ENCODE results near the gene RILPL2.
A peak's percentile ranks its signal among the peaks of the same experiment; 100 is the strongest.
"Not testable (repeated sequence)": the region's sequence is repeated elsewhere in the genome, so short reads cannot be mapped to it uniquely, and the experiment has no call there.

Gene RILPL2, protein sequence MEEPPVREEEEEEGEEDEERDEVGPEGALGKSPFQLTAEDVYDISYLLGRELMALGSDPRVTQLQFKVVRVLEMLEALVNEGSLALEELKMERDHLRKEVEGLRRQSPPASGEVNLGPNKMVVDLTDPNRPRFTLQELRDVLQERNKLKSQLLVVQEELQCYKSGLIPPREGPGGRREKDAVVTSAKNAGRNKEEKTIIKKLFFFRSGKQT

DNA sequence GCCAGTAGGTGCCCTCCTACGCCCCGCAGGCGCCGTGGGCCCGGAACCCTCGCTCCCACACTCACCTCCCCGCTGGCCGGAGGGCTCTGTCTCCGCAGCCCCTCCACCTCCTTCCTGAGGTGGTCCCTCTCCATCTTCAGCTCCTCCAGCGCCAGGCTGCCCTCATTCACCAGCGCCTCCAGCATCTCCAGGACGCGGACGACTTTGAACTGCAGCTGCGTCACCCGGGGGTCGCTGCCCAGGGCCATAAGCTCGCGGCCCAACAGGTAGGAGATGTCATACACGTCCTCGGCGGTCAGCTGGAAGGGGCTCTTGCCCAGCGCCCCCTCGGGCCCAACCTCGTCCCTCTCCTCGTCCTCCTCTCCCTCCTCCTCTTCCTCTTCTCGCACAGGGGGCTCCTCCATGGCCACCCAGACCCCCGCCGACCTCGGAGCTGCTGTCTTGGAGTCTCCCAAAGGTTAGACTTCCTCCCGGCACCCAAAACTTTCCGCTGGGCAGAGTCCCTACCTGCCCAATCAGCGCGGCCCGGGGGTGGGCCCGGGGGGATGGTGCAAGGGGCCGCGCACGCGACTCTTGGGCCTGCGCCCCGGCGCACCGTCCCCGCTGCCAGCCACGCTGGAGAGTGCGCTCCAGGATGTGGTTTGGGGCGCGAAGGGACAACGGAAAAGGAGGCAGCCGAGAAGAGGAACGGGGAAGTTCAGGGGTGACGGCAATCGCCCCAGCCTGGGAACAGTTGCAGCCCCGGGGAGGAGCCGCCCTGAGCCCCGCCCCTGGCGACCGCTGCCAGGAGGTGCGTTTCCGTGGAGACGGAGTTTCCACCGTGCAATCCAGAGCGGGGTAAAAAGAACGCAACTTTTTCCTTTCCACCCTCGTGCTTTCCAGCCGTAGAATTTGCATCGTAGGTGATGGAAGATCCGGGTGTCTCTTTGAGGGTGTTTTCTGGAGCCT, at the start of gene RILPL2:
Gene RILPL2, minus strand, starts transcription at position 668 of the 948 bp plus-strand sequence. Its CDS starts 264 bp downstream, at position 404.
- DNase-seq = peak; percentile 86

DNA sequence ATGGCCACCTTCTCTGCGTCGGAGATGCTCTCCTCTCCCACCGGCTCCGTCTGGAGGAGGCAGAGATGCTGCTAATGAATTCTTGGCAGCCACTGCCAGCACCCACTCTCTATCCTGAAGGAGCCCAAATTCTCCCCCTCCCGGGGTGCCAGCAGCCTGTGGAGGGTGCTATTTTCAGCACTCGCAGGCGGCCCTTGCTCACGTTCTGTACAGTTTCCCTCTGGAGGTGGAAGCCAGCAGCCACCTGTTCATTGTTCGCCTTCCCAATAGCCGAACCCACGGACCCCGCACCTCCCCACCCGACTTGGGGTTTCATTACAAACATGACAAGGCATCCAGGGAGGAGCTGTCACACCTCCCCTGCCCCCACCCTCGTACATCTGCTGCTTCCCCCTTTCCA, 49.3 kb upstream of the RILPL2 start:
- no peak for DNase-seq

DNA sequence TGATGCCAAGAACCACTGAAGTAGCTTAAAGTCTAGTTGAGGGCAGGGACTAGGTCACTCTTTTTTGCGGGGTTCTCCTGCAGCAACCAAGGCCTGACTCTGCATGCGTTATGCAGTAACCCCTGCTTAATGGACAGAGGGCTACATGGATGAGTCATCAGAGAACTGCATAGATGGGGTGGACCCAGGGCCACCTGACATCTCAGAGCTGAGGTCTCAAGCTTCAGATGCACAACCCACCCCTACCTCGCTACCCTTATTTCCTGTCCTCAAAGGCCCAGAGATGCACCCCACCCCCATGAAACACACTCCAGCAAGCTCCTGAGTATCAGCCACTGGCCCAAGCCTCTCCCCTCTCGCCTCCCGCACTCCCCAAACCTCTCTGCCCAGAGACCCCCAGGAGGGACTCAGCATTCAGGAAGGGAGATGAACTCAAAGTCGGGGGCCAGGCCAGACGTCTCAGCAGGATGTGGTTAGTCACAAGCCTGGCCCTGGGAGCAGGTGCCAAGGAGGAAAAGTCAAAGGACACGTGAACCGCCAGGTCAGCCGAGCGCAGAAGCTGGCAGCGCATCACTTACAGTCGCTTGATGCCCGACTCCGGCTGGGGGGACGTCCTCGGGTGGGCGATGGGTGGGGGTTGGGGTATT, 47.2 kb upstream of the RILPL2 start:
- no peak for DNase-seq

DNA sequence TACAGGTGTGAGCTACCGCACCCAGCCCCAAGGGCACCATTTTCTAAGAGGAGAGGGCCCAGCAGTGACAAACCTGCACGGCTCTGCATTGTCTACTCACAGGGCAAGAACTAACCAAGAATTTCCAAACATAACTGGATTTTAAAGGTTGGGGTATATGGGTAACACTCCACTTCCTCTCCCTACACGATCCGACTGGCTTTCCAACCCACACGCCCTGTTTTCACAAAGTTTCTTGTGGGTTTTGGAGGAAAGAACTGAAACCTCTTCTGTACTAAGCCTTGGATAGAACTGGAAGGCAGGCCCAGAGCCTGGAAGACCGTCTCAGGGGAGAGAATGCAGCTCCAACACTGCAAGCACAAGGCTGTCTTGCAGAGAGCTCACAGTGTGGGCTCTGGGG, 46.4 kb upstream of the RILPL2 start:
- no peak for DNase-seq

DNA sequence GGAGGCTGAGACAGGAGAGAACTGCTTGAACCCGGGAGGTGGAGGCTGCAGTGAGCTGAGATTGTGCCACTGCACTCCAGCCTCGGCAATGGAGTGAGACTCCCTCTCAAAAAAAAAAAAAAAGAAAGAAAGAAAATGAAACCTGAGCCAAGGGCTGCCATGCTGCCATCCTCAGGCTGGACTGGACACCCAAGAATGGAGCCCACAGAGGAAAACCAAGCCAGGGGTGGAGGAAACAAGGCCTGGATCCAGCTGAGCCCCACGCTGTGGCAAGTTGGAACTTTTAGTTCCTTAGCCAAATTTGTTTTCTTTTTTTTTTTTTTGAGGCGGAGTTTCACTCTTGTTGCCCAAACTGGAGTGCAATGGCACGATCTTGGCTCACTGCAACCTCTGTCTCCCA, 44.8 kb upstream of the RILPL2 start:
- DNase-seq = not testable (repeated sequence)

DNA sequence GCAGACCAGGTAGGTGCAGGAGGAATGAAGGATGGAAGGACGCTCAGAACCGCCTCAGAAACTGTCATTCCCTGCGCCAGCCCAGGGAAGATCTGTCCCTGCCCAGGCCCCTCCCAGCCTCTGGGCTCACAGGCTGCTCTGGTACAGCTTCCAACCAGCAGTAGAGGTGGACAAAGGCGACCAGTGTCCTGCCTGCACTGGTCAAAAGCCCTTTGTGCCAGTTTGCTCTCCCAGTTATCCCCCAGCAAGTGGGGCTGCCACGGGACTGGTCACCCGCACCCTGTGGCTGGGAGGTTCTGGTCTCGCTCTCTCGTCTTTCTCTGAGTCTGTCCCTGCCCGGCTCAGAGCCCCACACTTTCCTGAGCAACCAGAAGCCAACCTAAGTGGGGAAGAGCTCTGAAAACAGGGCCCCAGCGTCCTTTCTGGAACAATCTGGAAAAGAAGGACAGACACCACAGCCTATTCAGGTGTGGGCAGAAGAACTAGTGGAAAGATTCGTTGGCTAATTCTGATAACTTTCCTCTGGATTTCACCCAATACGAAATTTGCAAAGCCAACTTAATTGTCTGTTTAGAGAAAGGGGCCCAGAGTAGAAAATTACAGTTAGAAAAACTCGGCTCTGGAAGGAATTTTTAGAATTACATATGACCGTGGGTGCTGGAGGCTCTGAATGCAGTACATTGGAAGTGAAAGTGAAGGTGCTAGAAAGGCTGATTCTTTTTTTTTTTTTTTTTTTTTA, 43.1 kb upstream of the RILPL2 start:
- peak; percentile 21 for DNase-seq

DNA sequence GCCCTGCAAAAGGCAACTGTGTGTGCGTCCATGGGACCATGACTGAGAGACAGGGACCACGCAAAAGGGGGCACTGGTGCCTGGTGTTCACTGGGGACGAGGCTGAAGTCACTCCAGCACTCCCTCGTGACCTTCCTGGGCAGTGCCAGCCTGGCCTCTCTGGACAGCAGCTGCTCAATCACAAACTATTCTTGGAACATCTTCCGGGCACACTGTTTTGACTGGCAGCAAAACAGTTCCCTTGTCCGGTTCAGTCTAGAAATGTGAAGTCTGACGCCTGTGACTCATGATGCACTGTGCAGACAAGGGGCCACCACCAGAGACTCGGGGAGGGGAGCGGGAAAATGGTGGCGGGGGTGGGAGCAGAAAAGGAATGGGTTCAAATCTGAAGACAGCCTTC, 42.3 kb upstream of the RILPL2 start:
- no peak for DNase-seq

DNA sequence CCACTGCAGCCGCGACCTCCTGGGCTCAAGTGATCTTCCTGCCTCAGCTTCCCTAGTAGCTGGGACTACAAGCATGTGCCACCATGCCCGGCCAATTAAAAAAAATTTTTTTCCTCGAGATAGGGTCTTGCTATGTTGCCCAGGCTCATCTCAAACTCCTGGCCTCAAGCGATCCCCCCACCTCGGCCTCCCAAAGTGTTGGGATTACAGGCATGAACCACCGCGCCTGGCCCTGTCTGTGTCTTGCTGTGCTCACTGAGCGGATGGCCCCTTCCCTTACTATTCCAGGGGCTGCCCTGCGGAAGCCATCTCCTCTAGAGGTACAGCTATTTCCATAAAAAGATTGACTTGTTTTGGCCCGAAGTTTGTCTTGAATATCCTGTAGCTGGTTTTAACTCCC, 41.6 kb upstream of the RILPL2 start:
- DNase-seq = no peak

DNA sequence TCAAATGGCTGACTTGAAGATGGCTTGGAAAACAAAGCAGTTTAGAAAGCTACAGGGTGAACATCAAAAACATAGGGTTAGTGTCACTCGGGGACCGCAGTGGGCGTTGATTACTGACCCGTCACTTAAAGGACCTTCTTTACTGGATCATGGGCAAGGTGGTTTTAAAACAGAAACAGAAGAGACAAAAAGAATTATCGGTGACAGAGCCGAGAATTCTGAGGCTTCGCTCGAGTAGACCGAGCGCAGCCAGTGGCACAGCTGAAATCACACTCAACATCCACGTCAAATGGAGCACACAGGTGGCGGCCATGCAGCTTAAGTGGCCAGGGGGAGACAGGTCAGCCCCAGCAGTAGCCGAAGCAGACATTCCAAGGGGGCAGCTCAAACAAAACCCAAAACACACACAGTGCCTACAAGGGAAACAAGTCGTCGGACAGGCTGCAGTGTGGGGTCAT, 38.8 kb upstream of the RILPL2 start:
- DNase-seq = no peak

DNA sequence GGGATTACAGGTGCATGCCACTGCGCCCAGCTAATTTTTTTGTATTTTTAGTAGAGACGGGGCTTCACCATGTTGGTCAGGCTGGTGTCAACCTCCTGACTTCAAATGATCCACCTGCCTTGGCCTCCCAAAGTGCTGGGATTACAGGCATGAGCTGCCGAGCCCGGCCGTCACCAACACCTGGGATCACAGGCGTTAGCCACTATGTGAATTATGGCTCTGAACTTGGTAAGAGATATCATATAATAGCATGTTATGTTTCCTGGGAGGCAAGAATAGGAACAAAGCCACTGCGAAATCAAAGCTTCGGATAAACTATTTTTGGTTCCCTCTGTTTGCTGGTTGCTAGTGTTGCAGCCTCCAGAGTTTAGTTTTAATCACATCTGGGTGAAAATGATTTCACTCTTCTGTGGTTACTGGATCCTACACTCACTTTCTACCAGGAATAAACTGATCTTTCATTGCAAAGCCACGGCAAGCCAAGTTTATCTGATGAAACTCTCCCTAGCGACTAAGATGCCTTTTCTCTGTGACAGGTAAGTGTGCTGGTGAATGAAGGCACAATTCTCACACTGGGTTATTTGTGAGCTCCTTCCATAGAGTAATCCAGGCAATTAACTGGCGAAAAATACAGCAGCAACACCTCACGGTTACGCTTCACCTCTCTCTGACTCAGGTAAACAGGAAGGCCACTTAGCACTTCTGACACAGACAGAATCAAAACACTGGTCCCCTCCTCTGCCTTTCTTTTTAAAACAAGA, 38.2 kb upstream of the RILPL2 start:
- DNase-seq = no peak

DNA sequence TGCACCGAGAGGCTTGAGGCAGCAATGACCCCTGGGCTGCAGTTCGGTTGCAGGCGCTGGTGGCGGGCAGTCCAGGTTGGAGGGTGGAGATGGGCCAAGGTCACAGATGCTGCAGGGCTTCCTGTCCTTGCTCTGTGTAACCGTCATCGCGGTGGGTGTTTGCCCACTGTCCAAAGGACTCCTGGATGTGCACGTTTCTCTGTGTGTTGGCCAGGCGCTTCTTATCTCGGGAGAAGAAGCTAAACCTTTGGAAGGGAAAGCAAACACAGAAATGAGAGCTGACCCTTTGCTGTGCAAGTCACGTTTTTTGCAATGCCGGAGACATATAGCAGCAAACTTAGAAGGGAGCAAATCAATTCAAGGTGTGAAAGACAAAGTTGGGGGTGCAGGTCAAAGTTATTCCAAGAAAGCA, 36.0 kb upstream of the RILPL2 start:
- no peak for DNase-seq

DNA sequence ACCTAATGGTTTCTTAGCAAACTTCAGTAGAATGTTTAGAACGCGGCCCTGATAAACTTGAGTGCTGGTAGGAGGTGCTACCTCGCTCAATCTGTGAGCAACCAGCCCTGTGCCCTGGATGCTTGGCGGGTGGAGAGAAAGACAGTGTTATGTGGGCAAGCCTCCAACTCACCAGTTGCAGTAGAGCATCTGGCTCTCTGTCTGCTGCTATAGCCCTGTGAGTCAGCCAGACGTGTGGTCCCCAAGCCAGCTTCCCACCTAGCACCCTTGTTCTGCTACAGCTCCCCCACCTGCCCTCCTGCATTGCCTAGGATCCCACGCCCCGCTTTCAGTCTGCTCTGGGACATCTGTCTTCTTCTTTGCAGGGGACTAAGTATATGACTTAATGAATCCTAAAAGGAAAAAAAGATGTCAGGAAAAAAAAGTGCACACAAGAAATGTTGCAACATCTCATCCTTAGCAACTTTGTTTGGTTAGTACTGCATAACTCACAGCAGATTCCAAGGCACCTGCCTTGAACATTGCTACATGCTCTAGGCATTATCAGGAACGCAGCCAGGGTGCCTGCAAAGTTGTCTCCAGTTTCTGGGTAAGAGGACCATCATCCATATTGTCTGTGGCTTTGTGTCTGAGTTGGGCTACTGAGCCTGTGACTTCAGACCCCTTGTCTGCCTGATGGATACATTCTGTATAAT, 35.0 kb upstream of the RILPL2 start:
- no peak for DNase-seq

DNA sequence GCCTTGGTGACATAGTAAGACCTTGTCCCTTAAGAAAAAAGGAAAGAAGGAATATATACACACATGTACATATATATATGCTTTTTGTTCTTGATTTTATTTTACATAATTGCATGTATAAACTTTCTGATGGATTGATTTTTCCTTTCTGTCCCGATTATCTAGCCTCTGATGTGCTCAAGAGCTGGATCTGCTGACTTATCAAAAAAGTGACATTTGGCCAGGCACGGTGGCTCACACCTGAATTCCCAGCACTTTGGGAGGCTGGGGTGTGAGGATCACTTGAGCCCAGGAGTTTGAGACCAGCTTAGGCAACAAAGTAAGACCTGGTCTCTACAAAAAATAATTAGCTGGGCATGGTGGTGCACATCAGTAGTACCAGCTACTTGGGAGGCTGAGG, 33.5 kb upstream of the RILPL2 start:
- DNase-seq = no peak

DNA sequence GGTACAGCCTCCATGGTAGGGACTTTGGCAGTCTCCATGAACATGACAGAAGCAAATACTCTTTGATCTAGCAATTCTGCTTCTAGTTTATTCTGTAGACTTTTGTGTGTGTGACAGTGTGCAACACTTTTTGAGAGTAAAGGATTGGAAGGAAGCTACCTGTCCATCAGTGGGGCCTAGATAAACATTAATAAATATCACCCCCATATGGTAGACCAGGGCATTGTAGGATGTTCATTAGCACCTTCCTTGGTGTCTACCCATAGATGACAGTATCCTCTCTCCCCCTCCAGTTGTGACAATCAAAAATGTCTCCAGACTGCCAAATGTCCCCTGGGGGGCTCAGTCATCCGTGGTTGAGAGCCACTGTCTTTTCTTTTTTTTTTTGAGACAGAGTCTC, 32.3 kb upstream of the RILPL2 start:
- DNase-seq = no peak

DNA sequence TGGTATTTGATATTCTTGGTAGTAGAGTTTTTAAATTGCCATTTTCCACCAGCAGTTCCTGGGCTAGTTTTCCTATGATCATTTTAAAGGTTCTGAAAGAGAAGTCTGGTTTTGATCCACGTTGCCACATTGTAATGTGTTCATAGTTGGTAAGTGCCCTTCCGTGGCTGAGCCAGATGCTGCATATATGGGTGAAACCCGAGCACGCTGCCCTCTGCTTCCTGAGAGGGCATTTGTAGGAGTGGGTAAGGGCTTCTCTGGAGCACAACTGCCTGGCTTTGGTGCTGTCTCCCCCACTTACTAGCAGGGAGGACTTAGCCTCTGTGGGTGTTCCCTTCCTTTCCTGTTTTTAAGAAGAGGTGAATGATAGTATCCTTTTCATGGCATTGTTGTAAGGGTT, 28.6 kb upstream of the RILPL2 start:
- DNase-seq = no peak

DNA sequence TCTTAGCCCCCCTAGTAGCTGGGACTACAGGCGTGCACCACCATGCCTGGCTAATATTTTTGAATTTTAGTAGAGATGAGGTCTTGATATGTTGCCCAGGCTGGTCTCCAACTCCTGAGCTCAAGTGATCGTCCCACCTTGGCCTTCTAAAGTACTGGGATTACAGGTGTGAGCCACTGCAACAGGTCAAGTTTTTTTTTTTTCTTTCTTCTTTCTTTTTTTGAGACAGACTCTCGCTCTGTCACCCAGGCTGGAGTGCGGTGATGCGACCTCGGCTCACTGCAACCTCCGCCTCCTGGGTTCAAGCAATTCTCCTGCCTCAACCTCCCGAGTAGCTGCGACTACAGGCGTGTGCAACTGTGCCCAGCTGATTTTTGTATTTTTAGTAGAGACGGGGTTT, 26.7 kb upstream of the RILPL2 start:
- DNase-seq = not testable (repeated sequence)

DNA sequence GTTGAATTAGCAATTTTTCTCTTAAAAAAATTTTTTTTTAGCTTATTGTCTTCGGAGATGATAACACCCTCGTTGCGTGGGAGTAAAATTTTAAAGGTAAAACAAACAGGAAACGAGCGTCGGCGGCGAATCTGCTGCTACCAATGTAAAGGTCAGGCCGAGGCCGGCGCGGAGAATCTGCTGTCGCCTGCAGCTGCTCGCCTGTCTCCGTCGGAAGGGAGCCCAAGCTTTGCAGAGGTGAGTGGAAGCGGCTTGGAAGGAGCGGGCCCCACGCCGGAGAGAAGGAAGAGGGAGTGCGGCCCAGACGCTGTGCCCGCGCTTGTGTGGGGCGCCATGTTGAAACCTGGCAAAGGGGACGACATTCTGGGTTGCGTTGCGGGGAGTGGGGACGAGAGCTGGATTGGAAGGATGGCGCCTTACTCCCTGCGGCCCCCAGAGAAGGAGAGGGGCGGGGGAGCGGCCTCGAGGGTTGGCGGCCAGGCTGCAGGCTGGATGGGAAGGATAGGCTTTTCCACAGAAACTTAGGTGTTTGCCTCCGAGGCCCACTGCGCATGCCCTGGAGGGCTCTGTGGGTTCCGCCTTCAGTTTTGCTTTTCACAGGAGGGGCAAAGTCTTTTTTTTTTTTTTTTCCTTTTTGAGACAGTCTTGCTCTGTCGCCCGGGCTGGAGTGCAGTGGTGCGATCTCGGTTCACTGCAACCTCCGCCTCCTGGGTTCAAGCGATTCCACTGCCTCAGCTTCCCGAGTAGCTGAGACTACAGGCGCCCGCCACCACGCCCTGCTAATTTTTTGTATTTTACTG, 21.7 kb upstream of the RILPL2 start, which contains the start of gene SNRNP35:
Gene SNRNP35, plus strand, starts transcription at position 160 of the 800 bp plus-strand sequence. CDS start 7,402 bp downstream, outside the sequence.
- peak; percentile 94 for DNase-seq

DNA sequence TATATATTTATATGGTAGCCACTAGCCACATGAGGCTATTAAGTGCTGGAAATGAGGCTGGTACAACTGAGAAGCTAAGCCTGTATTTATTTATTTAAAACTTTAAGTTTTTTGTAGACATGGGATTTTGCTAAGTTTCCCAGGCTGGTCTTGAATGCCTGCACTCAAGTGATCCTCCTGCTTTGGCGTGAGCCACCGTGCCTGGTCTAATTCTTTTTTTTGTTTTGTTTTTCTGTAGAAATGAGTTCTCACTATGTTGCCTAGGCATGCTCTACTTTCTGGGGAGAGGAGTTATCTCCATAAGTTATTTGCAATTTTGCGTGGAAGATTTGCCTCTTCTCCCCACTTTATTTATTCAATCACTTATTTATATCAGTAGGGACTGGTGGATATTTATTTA, 16.7 kb upstream of the RILPL2 start:
- DNase-seq = no peak

DNA sequence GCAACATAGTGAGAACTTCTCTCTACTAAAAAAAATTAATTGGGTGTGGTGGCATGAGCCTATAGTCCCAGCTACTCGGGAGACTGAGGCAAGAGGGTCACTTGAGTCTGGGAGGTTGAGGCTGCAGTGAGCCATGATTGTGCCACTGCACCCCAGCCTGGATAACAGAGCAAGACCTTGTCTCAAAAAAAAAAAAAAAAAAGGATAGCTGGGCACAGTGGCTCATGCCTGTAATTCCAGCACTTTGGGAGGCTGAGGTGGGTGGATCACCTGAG, 15.7 kb upstream of the RILPL2 start:
- DNase-seq = not testable (repeated sequence)

DNA sequence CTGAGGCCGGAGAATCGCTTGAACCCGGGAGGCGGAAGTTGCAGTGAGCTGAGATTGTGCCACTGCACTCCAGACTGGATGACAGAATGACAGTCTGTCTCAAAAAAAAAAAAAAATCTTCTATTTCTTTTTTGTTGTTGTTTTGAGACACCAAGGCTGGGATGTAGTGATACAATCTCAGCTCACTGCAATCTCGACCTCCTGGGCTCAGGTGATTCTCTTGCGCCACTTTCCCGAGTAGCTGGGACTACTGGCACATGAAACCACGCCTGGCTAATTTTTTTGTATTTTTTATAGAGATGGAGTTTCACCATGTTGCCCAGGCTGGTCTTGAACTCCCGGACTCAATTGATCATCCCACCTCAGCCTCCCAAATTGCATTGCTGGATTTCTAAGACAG, 14.2 kb upstream of the RILPL2 start:
- no peak for DNase-seq

DNA sequence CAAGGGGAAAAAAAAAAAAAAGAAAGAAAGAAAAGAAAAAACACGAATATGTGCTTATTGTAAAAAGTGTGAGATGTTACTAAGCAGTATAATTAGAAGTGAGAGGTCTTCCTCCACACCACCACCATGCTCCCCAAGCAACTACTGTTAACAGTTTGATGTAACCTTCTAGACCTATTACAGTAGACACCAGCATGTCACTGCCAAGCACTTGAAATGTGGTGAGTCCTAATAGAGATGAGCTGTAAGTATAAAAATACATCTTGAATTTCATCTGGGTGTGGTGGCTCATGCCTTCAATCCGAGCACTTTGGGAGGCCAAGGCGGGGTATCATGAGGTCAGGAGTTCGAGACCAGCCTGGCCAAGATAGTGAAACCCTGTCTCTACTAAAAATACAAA, 13.4 kb upstream of the RILPL2 start:
- DNase-seq = no peak

Measured in OCI-M1 (cell line).